Glutamatergic neuron (in vitro differentiated cells): ENCODE data around the gene PPP1R13B. TPM values are rescaled to one million over a fixed set of nuclear protein-coding genes. Genes with fewer than 3 reads are reported as not detected.

Source experiments
- DNase-seq: peaks from one replicate; pipeline ENCODE4 v3.0.0; 2022
- H3K27ac Mint-ChIP-seq: one replicate; pipeline ENCODE4 v1.8.0; 2020; ENCODE audit warnings: mild to moderate bottlenecking, mixed read lengths, inconsistent platforms; ENCODE audit not compliant: unreplicated experiment
- H3K27me3 Mint-ChIP-seq: one replicate; pipeline ENCODE4 v1.8.0; 2020; ENCODE audit warnings: mild to moderate bottlenecking, moderate library complexity, mixed read lengths, inconsistent platforms; ENCODE audit not compliant: unreplicated experiment
- H3K36me3 Mint-ChIP-seq: one replicate; pipeline ENCODE4 v1.8.0; 2020; ENCODE audit warnings: mild to moderate bottlenecking, mixed read lengths, inconsistent platforms; ENCODE audit not compliant: unreplicated experiment
- H3K4me1 Mint-ChIP-seq: one replicate; pipeline ENCODE4 v1.8.0; 2020; ENCODE audit warnings: mild to moderate bottlenecking, low read depth, mixed read lengths, inconsistent platforms; ENCODE audit not compliant: unreplicated experiment
- H3K4me3 Mint-ChIP-seq: one replicate; pipeline ENCODE4 v1.8.0; 2020; ENCODE audit warnings: mild to moderate bottlenecking, mixed read lengths, inconsistent platforms; ENCODE audit not compliant: unreplicated experiment
- H3K9me3 Mint-ChIP-seq: one replicate; pipeline ENCODE4 v1.8.0; 2020; ENCODE audit warnings: mild to moderate bottlenecking, moderate library complexity, mixed read lengths, inconsistent platforms; ENCODE audit not compliant: unreplicated experiment
- CTCF ChIP-seq: fragments of 200-600 bp; sonication (generic); IDR thresholded peaks from one replicate; pipeline ENCODE4 v1.5.0; 2021; ENCODE audit not compliant: partially characterized antibody, unreplicated experiment
- total RNA-seq: library from RNA; stranded (reverse); fragmentation: NEBNext Ultra II Directional; extraction: Animal tissue kit (Norgen Biotek cat#: 25700); gene quantifications from one replicate; pipeline ENCODE4 v1.2.1, GENCODE V29; 2021; ENCODE audit not compliant: unreplicated experiment

Gene PPP1R13B
- total RNA-seq, 1 donor from 2014 or later = 24.6 TPM

GRCh38 chr14:103887557-103888115 is 40.3 kb upstream of the PPP1R13B start:
- no peak overlapping the region for H3K27ac Mint-ChIP-seq
- peaks cover 2% of the 10 kb centered on the region for H3K4me1 Mint-ChIP-seq
- peaks cover 1% of the 10 kb centered on the region for H3K9me3 Mint-ChIP-seq
- peaks cover 5% of the 10 kb centered on the region for H3K27me3 Mint-ChIP-seq
- no peaks in the 10 kb centered on the region for H3K36me3 Mint-ChIP-seq
- DNase-seq = no peak
- no peak overlapping the region for H3K4me3 Mint-ChIP-seq
- no peak for TF ChIP-seq CTCF

DNA sequence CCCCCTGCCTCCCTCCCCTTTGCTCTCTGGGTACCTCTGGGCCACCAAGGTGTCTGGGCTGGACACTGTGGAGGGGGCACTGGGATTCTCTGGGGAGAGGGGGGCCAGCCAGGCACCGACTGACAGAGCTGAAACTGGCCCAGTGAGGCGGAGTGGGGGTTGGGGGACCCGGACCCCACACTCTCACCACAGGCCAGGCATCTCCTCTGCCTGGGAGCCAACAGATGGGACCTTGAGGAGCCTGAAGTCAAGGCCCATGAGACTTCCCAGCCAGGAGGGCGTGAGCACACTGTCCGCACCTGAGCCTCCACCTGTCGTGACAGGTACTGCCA is 39.8 kb upstream of the PPP1R13B start:
- peaks cover 2% of the 10 kb centered on the region for H3K4me1 Mint-ChIP-seq
- DNase-seq = no peak
- H3K27me3 Mint-ChIP-seq = peaks cover 5% of the 10 kb centered on the region
- no peak overlapping the region for H3K4me3 Mint-ChIP-seq
- no peak overlapping the region for H3K27ac Mint-ChIP-seq
- peaks cover 1% of the 10 kb centered on the region for H3K9me3 Mint-ChIP-seq
- no peaks in the 10 kb centered on the region for H3K36me3 Mint-ChIP-seq
- TF ChIP-seq CTCF = no peak

GRCh38 chr14:103886304-103887169 is 39.2 kb upstream of the PPP1R13B start:
- peaks cover 2% of the 10 kb centered on the region for H3K4me1 Mint-ChIP-seq
- no peak for TF ChIP-seq CTCF
- H3K9me3 Mint-ChIP-seq = peaks cover 1% of the 10 kb centered on the region
- H3K36me3 Mint-ChIP-seq = no peaks in the 10 kb centered on the region
- H3K27ac Mint-ChIP-seq = no peak overlapping the region
- H3K27me3 Mint-ChIP-seq = peaks cover 5% of the 10 kb centered on the region
- DNase-seq = no peak
- peak overlapping the region; percentile 20 for H3K4me3 Mint-ChIP-seq

GRCh38 chr14:103885509-103885932 is 38.1 kb upstream of the PPP1R13B start:
- no peak for TF ChIP-seq CTCF
- no peak for DNase-seq
- Mint-ChIP-seq H3K36me3 (no peaks in the 10 kb centered on the region), H3K4me1 (peaks cover 6% of the 10 kb centered on the region), H3K27ac (no peak overlapping the region), H3K9me3 (peaks cover 4% of the 10 kb centered on the region), H3K4me3 (no peak overlapping the region), H3K27me3 (peaks cover 5% of the 10 kb centered on the region)

DNA sequence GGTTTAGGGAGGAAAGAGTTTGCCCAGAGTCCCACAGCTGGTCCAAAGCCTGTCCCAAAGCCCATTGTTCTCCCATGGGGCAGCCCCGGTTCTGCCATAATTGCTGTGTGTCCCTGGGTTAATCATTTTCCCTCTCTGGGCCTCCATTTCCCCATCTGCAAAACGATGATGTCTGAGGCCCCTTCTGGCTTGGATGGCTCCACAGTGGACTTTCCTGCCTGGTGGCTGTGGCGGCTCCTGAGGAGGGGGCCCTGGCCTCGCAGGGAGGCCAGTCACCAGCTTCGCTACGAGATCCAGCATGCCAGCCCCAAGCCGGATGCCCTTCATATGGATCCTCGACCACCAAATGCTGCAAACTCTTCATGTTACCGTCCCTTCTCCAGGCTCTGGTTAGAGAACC is 37.5 kb upstream of the PPP1R13B start:
- DNase-seq = no peak
- no peak overlapping the region for H3K27ac Mint-ChIP-seq
- no peak overlapping the region for H3K4me3 Mint-ChIP-seq
- no peak for TF ChIP-seq CTCF
- peaks cover 4% of the 10 kb centered on the region for H3K9me3 Mint-ChIP-seq
- H3K4me1 Mint-ChIP-seq = peaks cover 9% of the 10 kb centered on the region
- no peaks in the 10 kb centered on the region for H3K36me3 Mint-ChIP-seq
- H3K27me3 Mint-ChIP-seq = peaks cover 3% of the 10 kb centered on the region
